ENCODE measurements around the gene FLT3LG.

The FLT3LG gene

GRCh38 chr19:49489601-49490167, 15.7 kb downstream of the FLT3LG start:
- no peak for DNase-seq

GRCh38 chr19:49490287-49491029, 16.4 kb downstream of the FLT3LG start:
- DNase-seq, result no peak

- no peak for DNase-seq
Measured at GRCh38 chr19:49491030-49491803, 17.2 kb downstream of the FLT3LG start.

GRCh38 chr19:49491804-49492572, 18.0 kb downstream of the FLT3LG start:
- no peak for DNase-seq

- DNase-seq, result no peak
Measured at GRCh38 chr19:49492573-49493405, 18.8 kb downstream of the FLT3LG start.

- DNase-seq, result no peak
Measured at GRCh38 chr19:49496574-49497008, 22.6 kb downstream of the FLT3LG start.

GRCh38 chr19:49497047-49497788, 23.2 kb downstream of the FLT3LG start:
- peak; percentile 34 to 62 for DNase-seq

GRCh38 chr19:49497789-49498103, 23.7 kb downstream of the FLT3LG start:
- DNase-seq, result no peak

- no peak for DNase-seq
Measured at GRCh38 chr19:49498475-49498874, 24.5 kb downstream of the FLT3LG start.

- DNase-seq, result no peak
Measured at GRCh38 chr19:49499030-49499670, 25.1 kb downstream of the FLT3LG start.

GRCh38 chr19:49502866-49503581, 29.0 kb downstream of the FLT3LG start:
- peak; percentile 64 to 81 for DNase-seq

GRCh38 chr19:49503582-49503962, 29.6 kb downstream of the FLT3LG start:
- no peak for DNase-seq

- DNase-seq, result peak in 1 of 2 experiments; percentile 81
Measured at GRCh38 chr19:49506575-49507105, 32.6 kb downstream of the FLT3LG start.

GRCh38 chr19:49507803-49508494, 33.9 kb downstream of the FLT3LG start:
- DNase-seq, result no peak

- peak; percentile 39 to 77 for DNase-seq
Measured at GRCh38 chr19:49512970-49513745, 39.1 kb downstream of the FLT3LG start.

- DNase-seq, result peak in 1 of 2 experiments; percentile 58
Measured at GRCh38 chr19:49513746-49514118, 39.7 kb downstream of the FLT3LG start.

GRCh38 chr19:49514151-49514550, 40.1 kb downstream of the FLT3LG start:
- peak in 1 of 2 experiments; percentile 54 for DNase-seq

- DNase-seq, result no peak
Measured at GRCh38 chr19:49515767-49516166, 41.8 kb downstream of the FLT3LG start.

- no peak for DNase-seq
Measured at GRCh38 chr19:49518033-49518432, 44.0 kb downstream of the FLT3LG start.

Measured in NCI-H526 (cell line).